Vagina (tissue), 2 donors: ENCODE data around the gene ZAP70.

Experiments
- CTCF ChIP-seq, 3 experiments: fragments of 450-650 bp in 2 of 3; fragments of 200-600 bp in 1 of 3; sonication (generic) in 1 of 3; IDR thresholded peaks; one replicate each; pipeline ENCODE4 v1.5.1; 2017 to 2019; ENCODE audit warnings: antibody characterized with exemption in 3 of 3, mild to moderate bottlenecking in 2 of 3, moderate library complexity in 2 of 3
- POLR2A ChIP-seq, 2 donors: fragments of 450-650 bp; IDR thresholded peaks; one replicate each; pipeline ENCODE4 v1.6.1; 2017; ENCODE audit warnings: antibody characterized with exemption in 2 of 2, mild to moderate bottlenecking in 2 of 2, moderate library complexity in 2 of 2

GRCh38 chr2:97708048-97708380 is 5.4 kb upstream of the ZAP70 start:
- TF ChIP-seq CTCF (IDR thresholded peaks at IDR 0.05) (no peak), POLR2A (IDR thresholded peaks at IDR 0.05) (no peak)
